K562 (cell line): ENCODE data around the gene C10orf90. TPM values are rescaled to one million over a fixed set of nuclear protein-coding genes. Genes with fewer than 3 reads are reported as not detected.

Experiments used
- ATAC-seq: fragments of 200-7000 bp; cut with Tn5 transposase; 3 replicates; pipeline ENCODE4 v1.9.1; 2020; ENCODE audit warnings: moderate library complexity
- BruUV-seq: library from RNA; stranded (reverse); fragments of 400-500 nt; replicated peaks from 2 replicates; lab custom pipeline; 2021; lab: Mats Ljungman, UMichigan
- CTCF ChIA-PET: fragments of 300-600 bp; formaldehyde crosslinking; extraction: SDS; loops from one replicate; lab custom pipeline; 2021; ENCODE audit warnings: low intra/inter-chr PET ratio; lab: Yijun Ruan, JAX
- POLR2A ChIA-PET: fragments of 300-600, 350-650 bp; sonication (Branson Sonifier 250); formaldehyde crosslinking; extraction: SDS; loops from one replicate; lab custom pipeline; 2021; ENCODE audit warnings: antibody characterized with exemption, inconsistent platforms; lab: Yijun Ruan, JAX
- DNase-seq, 4 experiments: peaks; one replicate each; pipeline versions ENCODE4 v3.0.0 to v3.0.0-alpha.2; 2011 to 2018; ENCODE audit warnings: low spot score in 3 of 4, mixed read lengths in 3 of 4; ENCODE audit errors: extremely low read depth in 1 of 4
- FAIRE-seq: peaks from 2 replicates; lab custom pipeline; 2011; peaks lifted over from hg19 to GRCh38; lab: Jason Lieb, UNC
- H2AFZ ChIP-seq: 2 replicates; pipeline ENCODE4 v1.6.0; 2011; ENCODE audit warnings: low read depth, low read length, control low read depth, inconsistent platforms
- H3K27ac ChIP-seq: fragments of 200-600 bp; 3 replicates; pipeline ENCODE4 v1.8.0; 2011; ENCODE audit warnings: low read depth, mild to moderate bottlenecking, control low read depth, inconsistent platforms, low read length, moderate library complexity, mixed read lengths; ENCODE audit errors: extremely low read depth
- H3K27me3 ChIP-seq, 2 experiments: fragments of 300-600 bp in 1 of 2; 2 replicates in 1 of 2; 3 replicates in 1 of 2; pipeline versions ENCODE4 v1.6.0 to v1.8.0; 2011; ENCODE audit warnings: inconsistent platforms in 2 of 2, low read length in 2 of 2, mild to moderate bottlenecking in 1 of 2, mixed read lengths in 1 of 2, moderate library complexity in 1 of 2; ENCODE audit not compliant: control insufficient read depth in 2 of 2, insufficient read depth in 2 of 2
- H3K36me3 ChIP-seq: fragments of 300-600 bp; 3 replicates; pipeline ENCODE4 v1.8.0; 2011; ENCODE audit warnings: mild to moderate bottlenecking, low read length, inconsistent platforms; ENCODE audit not compliant: control insufficient read depth, insufficient read depth
- H3K4me1 ChIP-seq, 2 experiments: fragments of 200-600 bp in 1 of 2; replicated peaks in 1 of 2; 2 replicates in 1 of 2; 3 replicates in 1 of 2; pipeline versions ENCODE4 v1.5.1 to v1.8.0; 2011; ENCODE audit warnings: inconsistent platforms in 2 of 2, low read length in 2 of 2, mild to moderate bottlenecking in 1 of 2, mixed read lengths in 1 of 2, moderate library complexity in 1 of 2; ENCODE audit not compliant: control insufficient read depth in 2 of 2, insufficient read depth in 2 of 2
- H3K4me2 ChIP-seq: 2 replicates; pipeline ENCODE4 v1.6.1; 2011; ENCODE audit warnings: low read length, control low read depth, inconsistent platforms, mixed read lengths; ENCODE audit not compliant: insufficient read depth
- H3K4me3 ChIP-seq: fragments of 200-600 bp; sonication (generic), shearing (Covaris generic); 2 replicates; pipeline ENCODE4 v1.5.1; 2016; ENCODE audit warnings: control low read depth, inconsistent platforms
- H3K79me2 ChIP-seq: fragments of 200-600 bp; 3 replicates; pipeline ENCODE4 v1.8.0; 2011; ENCODE audit warnings: low read length, inconsistent platforms; ENCODE audit not compliant: control insufficient read depth, insufficient read depth
- H3K9ac ChIP-seq, 2 experiments: 2 replicates each; pipeline versions ENCODE4 v1.6.0 to v1.6.1; 2011; ENCODE audit warnings: low read depth in 2 of 2, low read length in 2 of 2, control low read depth in 1 of 2, inconsistent platforms in 1 of 2, mild to moderate bottlenecking in 1 of 2, mixed read lengths in 1 of 2; ENCODE audit not compliant: insufficient read depth in 1 of 2
- H3K9me1 ChIP-seq: one replicate; pipeline ENCODE4 v1.6.0; 2011; ENCODE audit warnings: inconsistent platforms, mild to moderate bottlenecking, low read length, moderate library complexity; ENCODE audit not compliant: control insufficient read depth, insufficient read depth
- H3K9me3 ChIP-seq: replicated peaks from 2 replicates; pipeline ENCODE4 v1.5.1; 2011; ENCODE audit warnings: low read depth, low read length, inconsistent platforms; ENCODE audit not compliant: control insufficient read depth, insufficient read depth
- H4K20me1 ChIP-seq: replicated peaks from 2 replicates; pipeline ENCODE4 v1.6.1; 2011; ENCODE audit warnings: low read length, inconsistent platforms, mixed read lengths; ENCODE audit not compliant: control insufficient read depth, insufficient read depth
- ADNP ChIP-seq: fragments of 200-800 bp; sonication (Bioruptor generic); IDR thresholded peaks from 2 replicates; pipeline ENCODE4 v1.6.1; 2016; ENCODE audit warnings: missing genetic modification characterization, missing compliant biosample characterization
- DIDO1 ChIP-seq: fragments of 450-650 bp; IDR thresholded peaks from 2 replicates; pipeline ENCODE4 v1.6.1; 2016; ENCODE audit warnings: low read depth, missing biosample characterization, missing genetic modification characterization
- ELF4 ChIP-seq: fragments of 450-650 bp; formaldehyde crosslinking; IDR thresholded peaks from 2 replicates; pipeline ENCODE4 v1.4.0; 2022; ENCODE audit warnings: missing genetic modification characterization
- EP400 ChIP-seq: fragments of 450-650 bp; IDR thresholded peaks from 2 replicates; pipeline ENCODE4 v1.6.1; 2017; ENCODE audit warnings: antibody characterized with exemption, mild to moderate bottlenecking, moderate library complexity
- FOXK1 ChIP-seq: sonication (generic); formaldehyde crosslinking; IDR thresholded peaks from 2 replicates; pipeline ENCODE4 v1.8.0; 2022; ENCODE audit warnings: missing genetic modification reagents, mild to moderate bottlenecking, borderline replicate concordance
- HDAC1 ChIP-seq, 2 experiments: fragments of 450-650 bp; IDR thresholded peaks; 2 replicates each; pipeline ENCODE4 v1.6.1; 2016 to 2017; ENCODE audit warnings: inconsistent platforms in 1 of 2, mild to moderate bottlenecking in 1 of 2, moderate library complexity in 1 of 2
- HDAC6 ChIP-seq: IDR thresholded peaks from 2 replicates; pipeline ENCODE4 v1.6.1; 2012; ENCODE audit warnings: low read depth, mild to moderate bottlenecking, control low read depth, inconsistent platforms, low read length, moderate library complexity
- HLTF ChIP-seq: fragments of 450-650 bp; IDR thresholded peaks from 2 replicates; pipeline ENCODE4 v1.6.1; 2016
- HMBOX1 ChIP-seq: sonication (generic); IDR thresholded peaks from 2 replicates; pipeline ENCODE4 v1.6.1; 2016
- MAFG ChIP-seq: fragments of 450-650 bp; conservative IDR thresholded peaks from 2 replicates; pipeline ENCODE4 v1.6.1; 2016; ENCODE audit warnings: missing genetic modification characterization, missing compliant biosample characterization
- SAP30 ChIP-seq: fragments of 200-600 bp; sonication (generic); IDR thresholded peaks from 2 replicates; pipeline ENCODE4 v1.6.1; 2012; ENCODE audit warnings: borderline replicate concordance, low read depth, mild to moderate bottlenecking, moderate library complexity, low read length, control low read depth, inconsistent platforms; ENCODE audit not compliant: insufficient read depth, poor library complexity, severe bottlenecking
- ZC3H11A ChIP-seq: IDR thresholded peaks from 2 replicates; pipeline ENCODE4 v1.6.1; 2012; ENCODE audit warnings: low read depth, low read length, improper control_type of control experiment
- ZNF408 ChIP-seq: fragments of 250-450 bp; sonication (Bioruptor Pico); IDR thresholded peaks from 2 replicates; pipeline ENCODE4 v1.4.0; 2020; ENCODE audit warnings: low read depth, mild to moderate bottlenecking, moderate library complexity
- WGBS: fragments of 100-300 bp; shearing (Covaris generic); methylation state at CpG from one replicate; pipeline ENCODE4 v1.1.6; 2016; ENCODE audit warnings: low coverage, mixed read lengths; ENCODE audit not compliant: insufficient coverage; ENCODE audit errors: missing lambda C conversion rate; 5-methylcytosine and 5-hydroxymethylcytosine counted together
- in situ Hi-C: fragments of 300-500 bp; cut with MboI; formaldehyde crosslinking; loops from 4 replicates; pipeline ENCODE4 v1.15.0; 2018; ENCODE audit warnings: inconsistent platforms, mixed read lengths
- intact Hi-C: fragments of 100-400 bp; cut with micrococcal nuclease; formaldehyde crosslinking; loops from 2 replicates; pipeline ENCODE4 v1.14.2; 2022
- polyA plus RNA-seq, 8 experiments: library from polyadenylated mRNA; depleted of rRNA in 4 of 8; stranded (reverse) in 5 of 8; unstranded in 3 of 8; fragments of >200 nt; fragmentation: Nextera tagmentation in 2 of 8; fragmentation: Illumina TruSeq in 1 of 8; extraction: Ambion mirVana in 2 of 8; extraction: Trizol in 1 of 8; gene quantifications; 2 replicates each; pipeline versions ENCODE4 v1.2.1 to v1.2.3, GENCODE V29; 2011 to 2014; ENCODE audit warnings: inconsistent platforms in 1 of 8, missing spikeins in 1 of 8
- total RNA-seq, 7 experiments: library from RNA; depleted of rRNA in 6 of 7; stranded (reverse); fragments of >200 nt in 6 of 7; fragmentation: Illumina TruSeq in 2 of 7; extraction: Trizol in 2 of 7; gene quantifications; 2 replicates each; pipeline versions ENCODE4 v1.2.1 to v1.2.3, GENCODE V29; 2011 to 2021; ENCODE audit warnings: low replicate concordance in 1 of 7
- TF ChIP-seq, protein P1 (sequence below): fragments of 250-450 bp; sonication (Bioruptor Pico); IDR thresholded peaks from 2 replicates; pipeline ENCODE4 v1.4.0; 2020

Gene C10orf90
- total and polyA plus RNA-seq, 9 of the 15 experiments (the other 6 are each of a cell fraction or from before 2014, with no cell fraction given), result not detected

DNA sequence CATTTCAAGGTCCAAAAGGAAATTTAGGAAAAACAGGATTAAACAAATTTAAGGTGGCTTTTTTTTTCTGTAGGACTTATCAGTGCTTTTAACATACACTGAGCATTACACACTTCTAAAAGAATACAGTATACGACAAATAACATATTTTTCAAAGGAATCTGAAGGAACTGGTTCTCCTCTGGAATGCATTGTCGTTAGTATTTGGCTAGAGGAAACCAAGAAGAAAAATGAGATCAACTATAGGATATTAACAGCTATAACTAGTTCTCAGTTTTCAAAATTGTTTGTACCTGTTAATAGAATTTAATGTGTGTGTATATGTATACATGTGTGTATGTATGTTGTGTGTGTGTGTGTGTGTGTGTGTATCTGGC, 232.1 kb downstream of the C10orf90 start (continued):
- TF ChIP-seq FOXK1 (CRISPR knock-in tag), result no peak
- TF ChIP-seq EP400, result no peak
- no peak for TF ChIP-seq ADNP (tag)

DNA sequence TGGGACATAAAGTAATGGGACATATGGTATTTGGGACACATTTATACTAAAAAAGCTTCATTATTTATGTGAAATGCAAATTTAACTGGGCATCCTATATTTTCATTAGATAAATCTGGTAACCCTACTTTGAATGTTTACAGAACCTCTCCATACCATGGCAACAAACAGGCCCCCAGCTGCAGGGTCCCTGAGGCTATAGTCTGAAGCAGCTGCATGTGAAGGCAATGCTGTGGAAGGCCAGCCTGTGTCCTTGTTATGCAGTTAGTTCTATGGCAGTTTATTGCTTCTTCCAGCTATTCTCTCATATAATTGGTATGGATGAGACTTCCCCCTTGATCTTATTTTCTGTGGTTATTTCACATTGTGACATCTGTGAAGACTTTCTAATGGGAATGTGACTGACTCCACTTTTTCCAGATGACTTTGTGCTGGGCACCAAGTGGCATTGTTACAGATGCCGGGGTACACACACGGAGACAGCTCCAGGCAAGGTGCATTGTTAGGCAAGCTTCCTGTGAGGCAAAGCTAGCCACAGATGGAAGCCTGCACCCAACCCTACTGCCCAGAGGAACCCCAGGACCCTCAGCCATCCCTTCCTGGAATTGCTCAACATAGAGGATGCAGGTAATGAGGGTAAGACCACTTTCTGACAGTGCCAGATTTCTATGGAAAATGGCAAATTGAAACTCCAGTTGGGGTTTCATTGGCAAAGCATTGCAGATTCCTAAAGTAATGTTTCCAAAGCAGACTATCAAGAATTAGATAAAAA, 232.7 kb downstream of the C10orf90 start:
- Histone ChIP-seq H2AFZ (no peak overlapping the region), H3K79me2 (no peaks in the 10 kb centered on the region), H4K20me1 (no peaks in the 10 kb centered on the region), H3K9ac (no peak overlapping the region), H3K4me1 (no peaks in the 10 kb centered on the region; a peak in 1 of 5 replicates), H3K9me1 (no peaks in the 10 kb centered on the region), H3K27ac (no peak overlapping the region), H3K4me2 (no peak overlapping the region), H3K36me3 (no peaks in the 10 kb centered on the region), H3K27me3 (no peaks in the 10 kb centered on the region), H3K9me3 (no peaks in the 10 kb centered on the region), H3K4me3 (no peak overlapping the region)
- in situ Hi-C loops (no loop called here), intact Hi-C loops (no loop called here)
- no TSS peak for BruUV-seq
- 8% methylated on average over 2 of the region's 2 CpGs for WGBS
- no peak for ATAC-seq
- TF ChIP-seq MAFG (tag), result no peak
- TF ChIP-seq HDAC6, result no peak
- TF ChIP-seq, protein P1, sequence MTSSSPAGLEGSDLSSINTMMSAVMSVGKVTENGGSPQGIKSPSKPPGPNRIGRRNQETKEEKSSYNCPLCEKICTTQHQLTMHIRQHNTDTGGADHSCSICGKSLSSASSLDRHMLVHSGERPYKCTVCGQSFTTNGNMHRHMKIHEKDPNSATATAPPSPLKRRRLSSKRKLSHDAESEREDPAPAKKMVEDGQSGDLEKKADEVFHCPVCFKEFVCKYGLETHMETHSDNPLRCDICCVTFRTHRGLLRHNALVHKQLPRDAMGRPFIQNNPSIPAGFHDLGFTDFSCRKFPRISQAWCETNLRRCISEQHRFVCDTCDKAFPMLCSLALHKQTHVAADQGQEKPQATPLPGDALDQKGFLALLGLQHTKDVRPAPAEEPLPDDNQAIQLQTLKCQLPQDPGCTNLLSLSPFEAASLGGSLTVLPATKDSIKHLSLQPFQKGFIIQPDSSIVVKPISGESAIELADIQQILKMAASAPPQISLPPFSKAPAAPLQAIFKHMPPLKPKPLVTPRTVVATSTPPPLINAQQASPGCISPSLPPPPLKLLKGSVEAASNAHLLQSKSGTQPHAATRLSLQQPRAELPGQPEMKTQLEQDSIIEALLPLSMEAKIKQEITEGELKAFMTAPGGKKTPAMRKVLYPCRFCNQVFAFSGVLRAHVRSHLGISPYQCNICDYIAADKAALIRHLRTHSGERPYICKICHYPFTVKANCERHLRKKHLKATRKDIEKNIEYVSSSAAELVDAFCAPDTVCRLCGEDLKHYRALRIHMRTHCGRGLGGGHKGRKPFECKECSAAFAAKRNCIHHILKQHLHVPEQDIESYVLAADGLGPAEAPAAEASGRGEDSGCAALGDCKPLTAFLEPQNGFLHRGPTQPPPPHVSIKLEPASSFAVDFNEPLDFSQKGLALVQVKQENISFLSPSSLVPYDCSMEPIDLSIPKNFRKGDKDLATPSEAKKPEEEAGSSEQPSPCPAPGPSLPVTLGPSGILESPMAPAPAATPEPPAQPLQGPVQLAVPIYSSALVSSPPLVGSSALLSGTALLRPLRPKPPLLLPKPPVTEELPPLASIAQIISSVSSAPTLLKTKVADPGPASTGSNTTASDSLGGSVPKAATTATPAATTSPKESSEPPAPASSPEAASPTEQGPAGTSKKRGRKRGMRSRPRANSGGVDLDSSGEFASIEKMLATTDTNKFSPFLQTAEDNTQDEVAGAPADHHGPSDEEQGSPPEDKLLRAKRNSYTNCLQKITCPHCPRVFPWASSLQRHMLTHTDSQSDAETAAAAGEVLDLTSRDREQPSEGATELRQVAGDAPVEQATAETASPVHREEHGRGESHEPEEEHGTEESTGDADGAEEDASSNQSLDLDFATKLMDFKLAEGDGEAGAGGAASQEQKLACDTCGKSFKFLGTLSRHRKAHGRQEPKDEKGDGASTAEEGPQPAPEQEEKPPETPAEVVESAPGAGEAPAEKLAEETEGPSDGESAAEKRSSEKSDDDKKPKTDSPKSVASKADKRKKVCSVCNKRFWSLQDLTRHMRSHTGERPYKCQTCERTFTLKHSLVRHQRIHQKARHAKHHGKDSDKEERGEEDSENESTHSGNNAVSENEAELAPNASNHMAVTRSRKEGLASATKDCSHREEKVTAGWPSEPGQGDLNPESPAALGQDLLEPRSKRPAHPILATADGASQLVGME, result no peak
- no peak for TF ChIP-seq DIDO1 (tag)
- no peak for TF ChIP-seq ZNF408 (CRISPR knock-in tag)
- TF ChIP-seq SAP30, result no peak
- no peak for TF ChIP-seq ELF4 (CRISPR knock-in tag)
- TF ChIP-seq HDAC1 (IDR thresholded peaks at IDR 0.05), result no peak
- no peak for TF ChIP-seq HMBOX1
- no peak for TF ChIP-seq ZC3H11A
- TF ChIP-seq HLTF, result no peak
- ChIA-PET POLR2A (no interaction called here), CTCF (no interaction called here)
- no peak for FAIRE-seq
- DNase-seq, result no peak
